Activated B cell treated with CpG ODN at 0.5 μM for 24 hours (primary cell): ENCODE data around the gene NRARP. TPM values are rescaled to one million over a fixed set of nuclear protein-coding genes. Genes with fewer than 3 reads are reported as not detected.

Experiments
- ATAC-seq: fragments of 200-7000 bp; cut with Tn5 transposase; one replicate; pipeline ENCODE4 v1.10.0; 2021; ENCODE audit warnings: low read depth, mild to moderate bottlenecking, moderate library complexity
- CTCF ChIA-PET: fragments of 350-600 bp; sonication (Branson Sonifier 250); formaldehyde crosslinking; loops from one replicate; lab custom pipeline; 2021; ENCODE audit warnings: antibody characterized with exemption; lab: Charles Lee
- POLR2A ChIA-PET: fragments of 350-600 bp; sonication (Branson Sonifier 250); formaldehyde crosslinking; loops from one replicate; lab custom pipeline; 2021; ENCODE audit warnings: antibody characterized with exemption; lab: Charles Lee
- DNase-seq: peaks from one replicate; pipeline ENCODE4 v3.0.0; 2022
- H3K27ac Mint-ChIP-seq: one replicate; pipeline ENCODE4 v1.8.0; 2020; ENCODE audit warnings: mixed read lengths
- H3K27me3 Mint-ChIP-seq: one replicate; pipeline ENCODE4 v1.8.0; 2021; ENCODE audit warnings: mixed read lengths
- H3K36me3 Mint-ChIP-seq: one replicate; pipeline ENCODE4 v1.8.0; 2021; ENCODE audit warnings: low read depth, mixed read lengths
- H3K4me1 Mint-ChIP-seq: one replicate; pipeline ENCODE4 v1.8.0; 2021; ENCODE audit warnings: mixed read lengths
- H3K4me3 Mint-ChIP-seq: one replicate; pipeline ENCODE4 v1.8.0; 2020; ENCODE audit warnings: mild to moderate bottlenecking, mixed read lengths
- H3K9me3 Mint-ChIP-seq: one replicate; pipeline ENCODE4 v1.8.0; 2020; ENCODE audit warnings: mixed read lengths
- intact Hi-C: fragments of 100-400 bp; cut with micrococcal nuclease; formaldehyde crosslinking; loops from one replicate; pipeline ENCODE4 v1.15.1; 2024
- total RNA-seq: library from RNA; stranded (reverse); gene quantifications from 2 replicates; pipeline ENCODE4 v1.2.3, GENCODE V29; 2022
- TF ChIP-seq, protein P1 (sequence below): fragments of 200-600 bp; IDR thresholded peaks from one replicate; pipeline ENCODE4 v1.8.0; 2022; ENCODE audit warnings: antibody characterized with exemption, mild to moderate bottlenecking

NRARP gene
- total RNA-seq, 1 donor from 2014 or later = 3.0 TPM

DNA sequence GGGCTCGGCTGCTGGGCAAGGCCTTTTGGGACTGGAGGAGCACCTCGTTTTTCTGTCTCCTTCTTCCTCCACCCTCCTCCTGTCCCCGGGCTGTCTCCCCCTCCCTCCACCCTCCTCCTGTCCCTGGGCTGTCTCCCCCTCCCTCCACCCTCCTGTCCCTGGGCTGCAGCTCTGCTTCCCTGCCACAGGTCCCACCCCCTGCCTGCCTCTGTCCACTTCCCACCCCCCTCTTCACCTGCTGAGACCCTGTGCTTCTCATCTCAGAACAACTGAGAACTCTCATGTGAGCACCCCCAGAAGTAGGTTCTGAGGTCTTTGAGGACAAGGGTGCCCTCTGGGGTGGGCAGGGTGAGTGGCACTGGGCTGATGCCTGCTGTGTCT lies 30.4 kb downstream of the NRARP start:
- Mint-ChIP-seq H3K9me3 (no peaks in the 10 kb centered on the region), H3K4me3 (no peak overlapping the region), H3K36me3 (peaks cover 34% of the 10 kb centered on the region), H3K27me3 (no peaks in the 10 kb centered on the region), H3K27ac (no peak overlapping the region), H3K4me1 (peaks cover 59% of the 10 kb centered on the region)
- TF ChIP-seq, protein P1, sequence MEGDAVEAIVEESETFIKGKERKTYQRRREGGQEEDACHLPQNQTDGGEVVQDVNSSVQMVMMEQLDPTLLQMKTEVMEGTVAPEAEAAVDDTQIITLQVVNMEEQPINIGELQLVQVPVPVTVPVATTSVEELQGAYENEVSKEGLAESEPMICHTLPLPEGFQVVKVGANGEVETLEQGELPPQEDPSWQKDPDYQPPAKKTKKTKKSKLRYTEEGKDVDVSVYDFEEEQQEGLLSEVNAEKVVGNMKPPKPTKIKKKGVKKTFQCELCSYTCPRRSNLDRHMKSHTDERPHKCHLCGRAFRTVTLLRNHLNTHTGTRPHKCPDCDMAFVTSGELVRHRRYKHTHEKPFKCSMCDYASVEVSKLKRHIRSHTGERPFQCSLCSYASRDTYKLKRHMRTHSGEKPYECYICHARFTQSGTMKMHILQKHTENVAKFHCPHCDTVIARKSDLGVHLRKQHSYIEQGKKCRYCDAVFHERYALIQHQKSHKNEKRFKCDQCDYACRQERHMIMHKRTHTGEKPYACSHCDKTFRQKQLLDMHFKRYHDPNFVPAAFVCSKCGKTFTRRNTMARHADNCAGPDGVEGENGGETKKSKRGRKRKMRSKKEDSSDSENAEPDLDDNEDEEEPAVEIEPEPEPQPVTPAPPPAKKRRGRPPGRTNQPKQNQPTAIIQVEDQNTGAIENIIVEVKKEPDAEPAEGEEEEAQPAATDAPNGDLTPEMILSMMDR = no peak
- no peak for DNase-seq
- ATAC-seq = no peak
- intact Hi-C loops = no loop called here
- ChIA-PET POLR2A (interaction anchor here (0.6 kb wide), 1 partner anchor 724 kb away, joined by 3 read pairs; no protein-coding TSS in a partner anchor), CTCF (no interaction called here)

GRCh38 chr9:137270929-137271695 lies 31.0 kb downstream of the NRARP start:
- H3K27ac Mint-ChIP-seq = no peak overlapping the region
- peaks cover 57% of the 10 kb centered on the region for H3K4me1 Mint-ChIP-seq
- intact Hi-C loops = no loop called here
- TF ChIP-seq, protein P1 = no peak
- no peaks in the 10 kb centered on the region for H3K27me3 Mint-ChIP-seq
- ChIA-PET CTCF (no interaction called here), POLR2A (interaction anchor here (0.6 kb wide), 1 partner anchor 723 kb away, joined by 3 read pairs; no protein-coding TSS in a partner anchor)
- ATAC-seq (no peak), DNase-seq (no peak)
- no peak overlapping the region for H3K4me3 Mint-ChIP-seq
- no peaks in the 10 kb centered on the region for H3K9me3 Mint-ChIP-seq
- peaks cover 34% of the 10 kb centered on the region for H3K36me3 Mint-ChIP-seq

GRCh38 chr9:137269231-137269772 lies 32.8 kb downstream of the NRARP start:
- Mint-ChIP-seq H3K36me3 (peaks cover 41% of the 10 kb centered on the region), H3K9me3 (no peaks in the 10 kb centered on the region), H3K27me3 (no peaks in the 10 kb centered on the region), H3K27ac (peak overlapping the region; percentile 44), H3K4me1 (peaks cover 39% of the 10 kb centered on the region), H3K4me3 (peak overlapping the region; percentile 33)
- ChIA-PET POLR2A (interaction anchor here (0.7 to 3.2 kb wide), 6 partner anchors 8 to 183 kb away, joined by 3 to 20 read pairs (median 4); partner anchors contain the start of genes MAN1B1, TOR4A and TUBB4B), CTCF (interaction anchor here (1.0 kb wide), 1 partner anchor 33 kb away, joined by 3 read pairs; no protein-coding TSS in a partner anchor)
- intact Hi-C loops = loop anchor here (2.0 kb wide), 1 partner anchor 29 kb away; the partner anchor contains the start of gene TUBB4B
- TF ChIP-seq, protein P1 = no peak
- DNase-seq (no peak), ATAC-seq (peak; percentile 9)

DNA sequence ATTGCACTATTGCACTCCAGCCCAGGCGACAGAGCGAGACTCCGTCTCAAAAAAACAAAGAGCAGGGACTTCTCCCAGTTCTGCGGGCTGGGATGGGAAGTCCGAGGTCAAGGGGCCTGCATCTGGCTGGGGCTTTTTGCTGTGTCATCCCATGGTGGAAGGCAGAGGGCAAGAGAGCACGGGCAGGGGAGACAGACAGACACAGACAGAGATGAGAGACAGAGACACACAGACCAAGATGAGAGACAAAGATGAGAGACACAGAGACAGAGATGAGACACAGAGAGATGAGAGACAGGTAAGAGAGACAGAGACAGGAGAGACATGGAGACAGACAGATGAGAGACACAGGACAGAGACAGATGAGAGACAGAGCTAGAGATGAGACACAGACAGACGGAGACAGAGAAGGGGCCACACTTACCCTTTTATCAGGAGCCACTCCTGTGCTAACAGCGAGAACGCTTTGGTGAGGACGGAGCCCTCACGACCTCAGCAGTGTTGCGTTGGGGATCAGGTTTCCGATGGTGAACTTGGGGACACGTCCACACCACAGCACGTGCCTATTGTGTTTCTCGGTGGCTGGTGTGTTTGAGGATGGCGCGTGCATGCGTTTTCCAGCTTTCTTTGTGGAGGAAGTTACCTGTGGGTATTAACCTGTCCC lies 33.4 kb downstream of the NRARP start:
- Mint-ChIP-seq H3K4me1 (peaks cover 36% of the 10 kb centered on the region), H3K4me3 (peak overlapping the region; percentile 33), H3K27me3 (no peaks in the 10 kb centered on the region), H3K9me3 (no peaks in the 10 kb centered on the region), H3K27ac (peak overlapping the region; percentile 44), H3K36me3 (peaks cover 47% of the 10 kb centered on the region)
- CTCF ChIA-PET = interaction anchor here (1.0 kb wide), 1 partner anchor 32 kb away, joined by 3 read pairs; no protein-coding TSS in a partner anchor
- TF ChIP-seq, protein P1 = no peak
- intact Hi-C loops = loop anchor here (1.0 to 2.0 kb wide), 2 partner anchors 13 to 28 kb away; partner anchors contain the start of genes NELFB and TUBB4B
- ATAC-seq (no peak), DNase-seq (no peak)
- POLR2A ChIA-PET = interaction anchor here (0.6 to 3.2 kb wide), 8 partner anchors 9 to 136 kb away, joined by 3 to 20 read pairs (median 6); partner anchors contain the start of genes TOR4A and TUBB4B
